Fibroblast of pulmonary artery (primary cell): Measurements from ENCODE around the gene CLDN5.

Source experiments
- DNase-seq: peaks from one replicate; pipeline ENCODE4 v3.0.0-alpha.2; 2010; ENCODE audit warnings: low read depth
- H3K4me3 ChIP-seq: replicated peaks from 2 replicates; pipeline ENCODE4 v1.5.1; 2011; ENCODE audit warnings: low read depth, mild to moderate bottlenecking, control low read depth, low read length, moderate library complexity
- CTCF ChIP-seq: IDR thresholded peaks from 2 replicates; pipeline ENCODE4 v1.5.1; 2011; ENCODE audit warnings: mild to moderate bottlenecking, control low read depth, low read length, inconsistent platforms; ENCODE audit errors: missing control alignments

Gene CLDN5

GRCh38 chr22:19567157-19568009 lies 43.2 kb upstream of the CLDN5 start:
- no peak for TF ChIP-seq CTCF
- DNase-seq, result no peak
- no peak overlapping the region for H3K4me3 ChIP-seq

GRCh38 chr22:19566279-19567156 lies 42.3 kb upstream of the CLDN5 start:
- no peak for DNase-seq
- no peak overlapping the region for H3K4me3 ChIP-seq
- no peak for TF ChIP-seq CTCF

- DNase-seq, result no peak
- TF ChIP-seq CTCF, result no peak
- H3K4me3 ChIP-seq, result no peak overlapping the region
Measured at GRCh38 chr22:19565382-19566278, 41.4 kb upstream of the CLDN5 start.

- no peak overlapping the region for H3K4me3 ChIP-seq
- DNase-seq, result no peak
- TF ChIP-seq CTCF, result no peak
Measured at GRCh38 chr22:19559956-19560355, 35.7 kb upstream of the CLDN5 start.

GRCh38 chr22:19559324-19559811 lies 35.2 kb upstream of the CLDN5 start:
- TF ChIP-seq CTCF, result no peak
- DNase-seq, result no peak
- H3K4me3 ChIP-seq, result no peak overlapping the region

GRCh38 chr22:19556963-19557545 lies 32.8 kb upstream of the CLDN5 start:
- DNase-seq, result no peak
- TF ChIP-seq CTCF, result no peak
- no peak overlapping the region for H3K4me3 ChIP-seq
